ENCODE results near the gene CELF2.

The CELF2 gene

GRCh38 chr10:11303361-11304170, 285.9 kb downstream of the CELF2 start:
- FAIRE-seq (no peak), DNase-seq (ENCODE audit: extremely low spot score, insufficient read length, low read depth) (no peak)

- no peak for DNase-seq (ENCODE audit: extremely low spot score, insufficient read length, low read depth)
Measured at GRCh38 chr10:11304906-11305585, 287.4 kb downstream of the CELF2 start.

GRCh38 chr10:11305825-11306593, 288.3 kb downstream of the CELF2 start:
- DNase-seq (ENCODE audit: extremely low spot score, insufficient read length, low read depth) = no peak
- FAIRE-seq = no peak

More at GRCh38 chr10:11304906-11305585, 287.4 kb downstream of the CELF2 start:
- FAIRE-seq = no peak

GRCh38 chr10:11307004-11307403, 289.3 kb downstream of the CELF2 start:
- no peak for FAIRE-seq

GRCh38 chr10:11307937-11308336, 290.3 kb downstream of the CELF2 start:
- DNase-seq (ENCODE audit: extremely low spot score, insufficient read length, low read depth) (no peak), FAIRE-seq (no peak)

More at GRCh38 chr10:11307004-11307403, 289.3 kb downstream of the CELF2 start:
- no peak for DNase-seq (ENCODE audit: extremely low spot score, insufficient read length, low read depth)

- FAIRE-seq (no peak), DNase-seq (ENCODE audit: extremely low spot score, insufficient read length, low read depth) (no peak)
Measured at GRCh38 chr10:11311027-11311426, 293.4 kb downstream of the CELF2 start.

- no peak for DNase-seq (ENCODE audit: extremely low spot score, insufficient read length, low read depth)
- no peak for FAIRE-seq
Measured at GRCh38 chr10:11313463-11313862, 295.8 kb downstream of the CELF2 start.

GRCh38 chr10:11317936-11318670, 300.4 kb downstream of the CELF2 start:
- FAIRE-seq = no peak

GRCh38 chr10:11318826-11319598, 301.3 kb downstream of the CELF2 start:
- DNase-seq (ENCODE audit: extremely low spot score, insufficient read length, low read depth) (no peak), FAIRE-seq (no peak)

More at GRCh38 chr10:11317936-11318670, 300.4 kb downstream of the CELF2 start:
- DNase-seq (ENCODE audit: extremely low spot score, insufficient read length, low read depth) = no peak

GRCh38 chr10:11319990-11320602, 302.4 kb downstream of the CELF2 start:
- FAIRE-seq (no peak), DNase-seq (ENCODE audit: extremely low spot score, insufficient read length, low read depth) (no peak)

- no peak for FAIRE-seq
- no peak for DNase-seq (ENCODE audit: extremely low spot score, insufficient read length, low read depth)
Measured at GRCh38 chr10:11320809-11321520, 303.3 kb downstream of the CELF2 start.

- FAIRE-seq = no peak
Measured at GRCh38 chr10:11322698-11323097, 305.0 kb downstream of the CELF2 start.

GRCh38 chr10:11324761-11325321, 307.2 kb downstream of the CELF2 start:
- FAIRE-seq (no peak), DNase-seq (ENCODE audit: extremely low spot score, insufficient read length, low read depth) (no peak)

More at GRCh38 chr10:11322698-11323097, 305.0 kb downstream of the CELF2 start:
- no peak for DNase-seq (ENCODE audit: extremely low spot score, insufficient read length, low read depth)

GRCh38 chr10:11325817-11326216, 308.1 kb downstream of the CELF2 start:
- DNase-seq (ENCODE audit: extremely low spot score, insufficient read length, low read depth) = no peak
- no peak for FAIRE-seq

GRCh38 chr10:11326241-11326640, 308.6 kb downstream of the CELF2 start:
- DNase-seq (ENCODE audit: extremely low spot score, insufficient read length, low read depth) (no peak), FAIRE-seq (no peak)

- DNase-seq (ENCODE audit: extremely low spot score, insufficient read length, low read depth) = no peak
- no peak for FAIRE-seq
Measured at GRCh38 chr10:11326913-11327616, 309.4 kb downstream of the CELF2 start.

Measured in GM18507 (cell line).